Activated gamma-delta T cell treated with Interleukin-2 at 50 U/mL for 16 hours (primary cell): Measurements from ENCODE around the gene AHSP.
"Not testable (repeated sequence)": the region's sequence is repeated elsewhere in the genome, so short reads cannot be mapped to it uniquely, and the experiment has no call there.

Experiments
- DNase-seq: peaks from one replicate; pipeline ENCODE4 v3.0.0-alpha.2; 2020

The AHSP gene

GRCh38 chr16:31532120-31532519, 4.4 kb downstream of the AHSP start:
- no peak for DNase-seq

- no peak for DNase-seq
Observed at GRCh38 chr16:31532896-31533295, 5.2 kb downstream of the AHSP start.

- no peak for DNase-seq
Observed at GRCh38 chr16:31535737-31536136, 8.0 kb downstream of the AHSP start.

GRCh38 chr16:31536804-31537361, 9.2 kb downstream of the AHSP start:
- no peak for DNase-seq

DNA sequence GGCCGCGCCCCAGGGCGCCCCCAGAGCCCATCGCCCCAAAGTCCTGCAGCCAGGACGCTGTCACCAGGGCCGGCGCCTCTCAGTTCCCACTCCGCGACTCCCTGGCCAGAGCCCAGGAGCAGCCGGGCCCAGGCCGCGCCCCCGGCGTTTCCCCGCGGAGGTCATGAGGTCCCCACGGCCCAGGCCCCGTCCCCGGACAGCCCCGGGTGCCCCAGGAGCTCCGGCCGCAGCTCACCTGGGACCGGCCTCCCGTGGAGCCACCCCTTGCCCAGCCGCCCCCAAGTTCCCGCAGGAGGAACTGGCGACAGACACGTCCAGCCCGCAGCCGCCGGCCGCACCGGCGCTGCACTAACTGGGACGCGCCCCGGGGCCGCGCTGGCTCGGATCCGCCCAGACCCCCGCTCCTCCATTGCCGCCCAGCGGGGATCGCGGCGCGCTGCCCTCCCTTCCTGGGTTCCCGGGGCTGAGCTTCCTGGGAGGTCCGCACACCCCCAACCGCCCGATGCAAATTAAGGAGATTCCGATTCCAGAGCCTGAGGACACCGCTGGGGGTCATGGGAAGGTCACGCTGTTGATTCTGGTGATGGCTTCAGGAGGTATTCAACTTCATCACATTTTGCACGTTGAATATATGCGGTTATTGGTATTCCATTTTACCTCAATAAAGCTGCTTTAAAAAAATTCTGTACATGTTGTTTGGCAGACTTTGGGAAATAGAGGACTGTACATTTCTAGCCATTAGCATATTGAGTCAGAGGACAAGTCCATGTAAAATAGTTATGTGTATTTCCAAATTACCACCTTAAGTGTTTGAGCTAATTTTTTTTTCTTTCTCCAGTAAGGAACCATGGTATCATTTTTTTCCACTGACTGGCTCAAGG, 9.9 kb downstream of the AHSP start:
- no peak for DNase-seq

DNA sequence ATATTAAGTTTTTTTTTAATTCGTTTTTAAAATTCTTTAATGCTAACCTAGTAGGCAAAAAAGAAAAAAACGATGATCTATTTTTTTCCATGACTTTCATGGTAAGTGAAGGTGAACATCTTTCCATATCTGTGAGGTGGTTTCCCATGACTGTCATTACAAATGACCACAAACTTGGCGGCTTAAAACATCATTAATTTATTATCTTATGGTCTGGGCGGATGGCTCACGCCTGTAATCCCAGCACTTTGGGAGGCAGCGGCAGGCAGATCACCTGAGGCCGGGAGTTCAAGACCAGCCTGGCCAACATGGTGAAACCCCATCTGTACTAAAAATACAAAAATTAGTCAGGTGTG, 10.5 kb downstream of the AHSP start:
- not testable (repeated sequence) for DNase-seq

GRCh38 chr16:31539762-31540161, 12.1 kb downstream of the AHSP start:
- not testable (repeated sequence) for DNase-seq

DNA sequence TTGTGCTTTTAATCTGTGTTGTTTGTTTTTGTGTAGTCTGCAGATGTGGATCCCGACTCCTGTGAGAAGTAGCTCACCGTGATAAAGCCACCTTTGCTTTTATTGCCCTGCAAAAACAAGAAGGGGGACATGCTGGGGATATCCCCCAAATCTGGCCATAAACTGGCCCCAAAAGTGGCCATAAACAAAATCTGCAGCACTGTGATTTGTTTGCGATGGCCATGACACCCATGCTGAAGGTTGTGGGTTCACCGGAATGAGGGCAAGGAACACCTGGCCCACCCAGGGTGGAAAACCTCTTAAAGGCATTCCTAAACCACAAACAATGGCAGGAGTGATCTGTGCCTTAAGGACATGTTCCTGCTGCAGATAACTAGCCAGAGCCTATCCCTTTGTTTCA, 15.1 kb downstream of the AHSP start:
- DNase-seq = no peak

DNA sequence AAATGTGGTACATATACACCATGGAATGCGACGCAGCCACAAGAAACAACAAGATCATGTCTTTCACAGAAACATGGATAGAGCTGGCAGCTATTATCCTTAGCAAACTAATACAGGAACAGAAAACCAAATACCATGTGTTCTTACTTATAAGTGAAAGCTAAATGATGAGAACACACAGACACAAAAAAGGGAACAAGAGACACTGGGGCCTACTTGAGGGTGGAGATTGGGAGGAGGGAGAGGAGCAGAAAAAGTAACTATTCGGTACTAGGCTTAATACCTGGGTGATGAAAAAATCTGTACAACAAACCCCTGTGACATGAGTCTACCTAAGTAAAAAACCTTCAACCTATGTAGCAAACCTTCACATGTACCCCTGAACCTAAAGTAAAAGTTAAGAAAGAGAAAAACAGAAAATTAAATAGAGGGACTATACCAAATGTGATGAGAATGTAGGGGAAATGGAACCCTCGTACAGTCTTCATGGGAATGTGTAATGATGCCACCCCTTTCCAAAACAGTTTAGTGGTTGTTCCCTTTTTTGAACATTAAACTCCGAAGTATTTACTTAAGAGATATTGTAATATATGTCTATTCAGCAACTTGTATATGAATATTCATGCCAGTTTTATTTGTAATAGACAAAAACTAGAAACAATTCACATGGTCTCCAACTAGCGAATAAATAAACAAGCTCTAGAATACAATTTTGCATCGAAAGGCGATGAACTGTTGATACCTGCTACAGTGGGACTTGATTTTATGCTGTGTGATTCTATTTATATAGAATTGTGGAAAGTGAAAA, 33.9 kb downstream of the AHSP start:
- no peak for DNase-seq

- no peak for DNase-seq
Observed at GRCh38 chr16:31568577-31569359, 41.1 kb downstream of the AHSP start.

- DNase-seq = no peak
Observed at GRCh38 chr16:31569360-31569717, 41.6 kb downstream of the AHSP start.

GRCh38 chr16:31572821-31573220, 45.1 kb downstream of the AHSP start:
- DNase-seq = no peak

GRCh38 chr16:31574159-31574558, 46.5 kb downstream of the AHSP start:
- not testable (repeated sequence) for DNase-seq

- no peak for DNase-seq
Observed at GRCh38 chr16:31577411-31577810, 49.7 kb downstream of the AHSP start.
